ENCODE data around the gene SALL4.

- TF ChIP-seq EP300 (IDR thresholded peaks at IDR 0.05; ENCODE audit: low read depth) (no peak), CTCF (IDR thresholded peaks at IDR 0.05) (no peak)
Observed at GRCh38 chr20:51837436-51837835, 35.1 kb upstream of the SALL4 start.

Measured in transverse colon (tissue), 3 donors.